HAP-1 (cell line): ENCODE results near the gene IL36RN.

Experiments used
- DNase-seq, 2 experiments: peaks; one replicate each; pipeline ENCODE4 v3.0.0-alpha.2; 2016 to 2020; ENCODE audit warnings: low spot score in 2 of 2
- H3K27me3 ChIP-seq: fragments of 250-450 bp; sonication (Bioruptor Pico); 2 replicates; pipeline ENCODE4 v1.5.1; 2020; ENCODE audit warnings: low read depth, mild to moderate bottlenecking, moderate library complexity
- H3K36me3 ChIP-seq: fragments of 250-450 bp; sonication (Bioruptor Pico); replicated peaks from 2 replicates; pipeline ENCODE4 v1.5.1; 2020; ENCODE audit warnings: mild to moderate bottlenecking
- H3K4me1 ChIP-seq: fragments of 250-450 bp; sonication (Bioruptor Pico); 2 replicates; pipeline ENCODE4 v1.5.1; 2020; ENCODE audit warnings: mild to moderate bottlenecking
- H3K4me3 ChIP-seq: fragments of 250-450 bp; sonication (Bioruptor Pico); 2 replicates; pipeline ENCODE4 v1.5.1; 2020; ENCODE audit warnings: mild to moderate bottlenecking, moderate library complexity
- H3K9me3 ChIP-seq: fragments of 250-450 bp; sonication (Bioruptor Pico); 2 replicates; pipeline ENCODE4 v1.5.1; 2020; ENCODE audit warnings: mild to moderate bottlenecking, moderate library complexity
- in situ Hi-C: fragments of 300-500 bp; cut with MboI; formaldehyde crosslinking; loops from 3 replicates; pipeline ENCODE4 v1.14.3; 2020; ENCODE audit warnings: low sequenced_read_pairs, inconsistent platforms, mixed read lengths

The IL36RN gene

GRCh38 chr2:113058998-113059960 is at the start of gene IL36RN:
Gene IL36RN, plus strand, starts transcription at chr2:113059198. Its CDS starts 241 bp downstream, at chr2:113059439.
- Histone ChIP-seq H3K9me3 (no peaks in the 10 kb centered on the region; the same call in 1 of the 2 replicates), H3K4me1 (no peaks in the 10 kb centered on the region), H3K36me3 (no peaks in the 10 kb centered on the region), H3K4me3 (no peak within 1 kb of the TSS), H3K27me3 (no peaks in the 10 kb centered on the region)
- no peak for DNase-seq
- in situ Hi-C loops, result no loop called here

DNA sequence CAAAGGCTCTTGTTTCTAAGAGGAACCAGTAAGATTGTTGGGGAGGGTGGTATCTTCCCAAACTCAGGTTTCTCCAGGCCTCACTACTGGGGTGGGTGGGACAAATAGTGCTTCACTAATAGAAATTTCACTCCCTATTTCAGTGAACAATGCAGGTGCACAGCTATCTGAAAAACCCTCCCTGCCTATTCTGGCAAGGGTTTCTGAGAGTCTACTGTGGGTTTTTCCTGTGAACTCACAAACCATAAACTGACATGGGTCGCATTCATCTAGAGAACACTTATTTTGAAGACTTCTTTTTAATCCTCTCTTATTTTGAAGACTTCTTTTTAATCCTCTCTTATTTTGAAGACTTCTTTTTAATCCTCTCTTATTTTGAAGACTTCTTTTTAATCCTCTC is 49.4 kb upstream of the IL36RN start:
- in situ Hi-C loops, result no loop called here
- Histone ChIP-seq H3K9me3 (no peaks in the 10 kb centered on the region), H3K4me3 (no peak overlapping the region), H3K36me3 (no peaks in the 10 kb centered on the region), H3K4me1 (no peaks in the 10 kb centered on the region), H3K27me3 (no peaks in the 10 kb centered on the region)
- DNase-seq, result no peak

DNA sequence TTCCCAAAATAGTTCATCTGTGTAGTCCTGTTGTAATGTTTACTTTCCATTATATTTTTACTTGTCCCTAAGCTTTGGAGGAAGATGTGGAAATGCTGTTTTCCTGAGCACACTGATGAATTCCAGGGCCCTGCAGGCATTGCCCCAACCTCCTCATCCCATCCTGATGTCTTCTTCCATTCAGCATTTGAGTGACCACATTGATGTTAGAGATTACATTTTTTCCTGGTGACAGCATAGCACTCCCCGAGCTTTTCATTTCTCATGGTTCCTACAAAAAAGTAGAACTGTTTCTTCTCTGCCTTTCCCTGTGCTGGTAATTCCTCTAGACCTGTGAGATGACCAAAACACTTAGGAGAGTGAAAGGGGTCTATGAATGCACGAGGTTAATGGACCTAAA is 48.9 kb upstream of the IL36RN start:
- Histone ChIP-seq H3K4me3 (no peak overlapping the region), H3K27me3 (no peaks in the 10 kb centered on the region), H3K36me3 (no peaks in the 10 kb centered on the region), H3K4me1 (no peaks in the 10 kb centered on the region), H3K9me3 (no peaks in the 10 kb centered on the region)
- in situ Hi-C loops, result no loop called here
- DNase-seq, result no peak

DNA sequence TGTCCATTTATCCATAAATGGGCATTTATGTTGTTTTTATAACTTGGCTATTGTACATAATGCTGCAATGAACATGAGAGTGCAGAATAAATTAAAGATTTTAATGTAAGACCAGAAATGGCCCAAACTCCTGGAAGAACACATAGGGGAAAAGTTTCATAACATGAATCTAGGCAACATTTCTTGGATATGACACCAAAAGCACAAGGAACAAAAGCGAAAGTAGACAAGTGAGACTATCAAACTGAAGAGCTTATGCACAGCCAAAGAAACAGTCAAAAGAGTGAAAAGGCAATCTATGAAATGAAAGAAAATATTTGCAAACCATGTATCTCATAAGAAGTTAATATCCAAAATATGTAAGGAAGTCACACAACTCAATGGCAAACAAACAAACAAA is 47.9 kb upstream of the IL36RN start:
- Histone ChIP-seq H3K4me1 (no peaks in the 10 kb centered on the region), H3K27me3 (no peaks in the 10 kb centered on the region), H3K4me3 (no peak overlapping the region), H3K36me3 (no peaks in the 10 kb centered on the region), H3K9me3 (no peaks in the 10 kb centered on the region)
- in situ Hi-C loops, result no loop called here
- no peak for DNase-seq

DNA sequence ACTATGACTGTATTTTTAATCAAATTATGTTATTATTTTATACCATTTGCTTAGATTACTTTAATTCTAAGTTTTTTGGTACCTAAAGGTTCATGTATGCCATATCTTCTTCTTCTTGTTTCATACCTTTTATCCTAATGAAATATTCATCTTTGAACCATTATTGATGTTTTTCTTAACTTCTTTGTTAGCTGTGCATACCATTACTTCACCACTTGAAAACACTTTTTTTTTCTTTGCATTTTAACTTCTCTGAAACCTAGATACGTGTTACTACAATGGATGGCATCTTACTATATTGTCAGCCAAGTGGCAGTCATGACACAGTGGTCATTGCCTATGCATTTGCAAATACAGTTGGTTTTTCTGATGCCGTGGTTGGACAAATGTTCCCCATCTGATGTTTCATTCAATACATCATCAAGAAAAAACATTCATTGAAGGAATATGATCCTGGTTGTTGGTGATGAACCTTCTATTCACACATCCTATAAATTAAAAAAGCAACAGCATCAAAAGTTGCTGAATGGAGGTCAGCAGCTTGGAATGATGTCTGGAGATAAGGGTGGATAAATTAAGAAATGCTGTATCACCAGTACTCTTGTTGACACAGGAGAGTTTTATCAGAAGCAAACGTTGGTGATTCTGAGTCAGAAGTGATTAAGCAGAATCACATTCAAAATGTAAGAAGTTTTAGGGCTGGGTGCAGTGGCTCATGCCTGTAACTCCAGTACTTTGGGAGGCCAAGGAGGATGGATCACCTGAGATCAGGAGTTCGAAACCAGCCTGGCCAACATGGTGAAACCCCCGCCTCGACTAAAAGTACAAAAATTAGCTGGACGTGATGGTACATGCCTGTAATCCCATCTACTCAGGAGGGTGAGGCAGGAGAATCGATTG is 46.3 kb upstream of the IL36RN start:
- Histone ChIP-seq H3K9me3 (no peaks in the 10 kb centered on the region), H3K36me3 (no peaks in the 10 kb centered on the region), H3K4me1 (no peaks in the 10 kb centered on the region), H3K27me3 (no peaks in the 10 kb centered on the region), H3K4me3 (no peak overlapping the region)
- in situ Hi-C loops, result no loop called here
- no peak for DNase-seq

GRCh38 chr2:113013336-113013661 is 45.7 kb upstream of the IL36RN start:
- H3K27me3 ChIP-seq, result no peaks in the 10 kb centered on the region
- H3K4me1 ChIP-seq, result no peaks in the 10 kb centered on the region
- no peaks in the 10 kb centered on the region for H3K36me3 ChIP-seq
- no peak overlapping the region for H3K4me3 ChIP-seq
- no peak for DNase-seq
- no peaks in the 10 kb centered on the region for H3K9me3 ChIP-seq
- in situ Hi-C loops, result no loop called here

DNA sequence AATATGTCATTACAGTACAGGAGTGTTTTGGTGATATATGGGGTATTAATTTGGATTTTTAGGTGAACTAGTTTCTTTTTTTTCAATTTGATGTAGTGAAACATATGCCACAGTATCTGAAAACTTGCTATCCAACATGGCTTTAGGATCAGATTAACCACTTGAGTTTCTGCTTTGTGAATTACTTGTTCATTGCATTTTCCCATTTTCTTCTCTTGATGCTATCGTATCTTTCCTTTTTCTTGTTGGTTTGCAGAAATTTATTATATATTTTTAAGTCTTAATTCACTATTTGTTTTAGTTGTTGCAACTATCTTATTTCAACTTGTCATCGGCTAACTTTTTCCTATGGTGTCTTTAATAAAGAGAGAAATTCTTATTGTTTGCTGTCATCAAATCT is 44.9 kb upstream of the IL36RN start:
- in situ Hi-C loops, result no loop called here
- H3K27me3 ChIP-seq, result no peaks in the 10 kb centered on the region
- no peak for DNase-seq
- no peaks in the 10 kb centered on the region for H3K4me1 ChIP-seq
- H3K4me3 ChIP-seq, result no peak overlapping the region
- no peaks in the 10 kb centered on the region for H3K9me3 ChIP-seq
- H3K36me3 ChIP-seq, result no peaks in the 10 kb centered on the region

DNA sequence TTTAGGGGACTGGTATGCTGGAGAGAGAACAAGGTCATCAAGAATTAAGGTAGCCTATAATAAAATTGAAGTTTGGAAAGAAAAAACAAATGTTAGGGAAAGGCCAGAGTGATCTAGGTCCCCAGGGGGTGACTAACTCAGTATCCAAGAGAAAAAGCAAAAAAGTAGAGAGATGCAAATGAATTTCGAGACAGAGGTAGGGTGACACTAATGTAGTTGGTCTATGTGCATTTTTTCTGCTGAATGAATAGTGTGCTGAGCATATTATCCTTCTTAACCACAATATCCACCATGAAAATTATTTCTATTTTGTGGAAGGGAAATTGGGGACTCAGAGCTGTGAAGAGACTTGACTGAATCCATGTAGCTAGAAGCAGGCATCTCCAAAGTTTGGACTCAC is 44.0 kb upstream of the IL36RN start:
- Histone ChIP-seq H3K9me3 (no peaks in the 10 kb centered on the region), H3K27me3 (no peaks in the 10 kb centered on the region), H3K4me1 (no peaks in the 10 kb centered on the region), H3K36me3 (no peaks in the 10 kb centered on the region), H3K4me3 (no peak overlapping the region)
- DNase-seq, result no peak
- in situ Hi-C loops, result no loop called here

DNA sequence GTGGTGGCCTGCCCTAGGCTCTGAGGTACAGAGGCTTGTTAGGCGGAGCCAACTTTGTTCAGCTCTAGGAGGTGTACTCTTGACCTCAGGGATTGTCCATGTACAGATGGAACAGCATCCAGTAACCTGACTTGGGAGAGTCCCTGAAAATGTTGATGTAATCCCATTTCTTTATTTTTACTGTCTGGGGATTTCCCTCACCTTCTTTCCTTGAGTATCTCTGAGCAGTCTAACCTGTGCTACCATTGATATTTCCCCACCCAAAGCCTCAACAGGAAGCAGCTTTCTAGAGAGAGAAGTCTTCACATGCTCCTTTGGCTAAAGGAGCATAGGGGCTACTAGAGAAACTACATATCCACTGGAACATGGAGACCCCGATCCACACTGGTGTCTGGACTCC is 43.3 kb upstream of the IL36RN start:
- in situ Hi-C loops, result no loop called here
- no peak for DNase-seq
- H3K9me3 ChIP-seq, result no peaks in the 10 kb centered on the region
- no peaks in the 10 kb centered on the region for H3K4me1 ChIP-seq
- H3K27me3 ChIP-seq, result no peaks in the 10 kb centered on the region
- no peaks in the 10 kb centered on the region for H3K36me3 ChIP-seq
- H3K4me3 ChIP-seq, result no peak overlapping the region

GRCh38 chr2:113018509-113018908 is 40.5 kb upstream of the IL36RN start:
- no peak for DNase-seq
- H3K36me3 ChIP-seq, result no peaks in the 10 kb centered on the region
- H3K27me3 ChIP-seq, result peaks cover 7% of the 10 kb centered on the region; the same call in 1 of the 2 replicates
- H3K4me3 ChIP-seq, result no peak overlapping the region
- no peaks in the 10 kb centered on the region for H3K9me3 ChIP-seq
- in situ Hi-C loops, result no loop called here
- H3K4me1 ChIP-seq, result no peaks in the 10 kb centered on the region

GRCh38 chr2:113021312-113021711 is 37.7 kb upstream of the IL36RN start:
- H3K36me3 ChIP-seq, result no peaks in the 10 kb centered on the region
- H3K4me1 ChIP-seq, result no peaks in the 10 kb centered on the region
- H3K27me3 ChIP-seq, result peaks cover 7% of the 10 kb centered on the region; the same call in 1 of the 2 replicates
- no peak overlapping the region for H3K4me3 ChIP-seq
- no peak for DNase-seq
- no peaks in the 10 kb centered on the region for H3K9me3 ChIP-seq
- in situ Hi-C loops, result no loop called here

DNA sequence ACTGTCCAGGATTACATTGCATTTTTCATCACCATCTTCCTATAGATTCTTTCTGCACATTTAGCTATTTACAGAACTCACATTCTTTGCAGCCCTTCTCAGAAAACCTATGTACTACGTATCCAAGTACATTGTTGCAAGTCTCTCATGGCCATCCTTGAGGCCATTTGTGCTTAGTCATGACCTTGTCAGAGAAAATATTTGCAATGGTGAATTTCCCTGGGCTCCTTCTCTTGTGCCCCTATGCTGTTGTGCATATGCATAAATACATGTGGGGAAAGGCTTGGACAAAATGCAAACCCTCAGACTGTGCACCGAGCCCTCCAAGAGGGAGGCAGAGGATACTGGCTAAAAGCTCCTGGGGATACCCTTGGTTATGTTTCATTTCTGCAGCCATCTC is 34.2 kb upstream of the IL36RN start:
- in situ Hi-C loops, result no loop called here
- no peak overlapping the region for H3K4me3 ChIP-seq
- H3K27me3 ChIP-seq, result peaks cover 7% of the 10 kb centered on the region; the same call in 1 of the 2 replicates
- no peaks in the 10 kb centered on the region for H3K36me3 ChIP-seq
- no peaks in the 10 kb centered on the region for H3K9me3 ChIP-seq
- no peak for DNase-seq
- H3K4me1 ChIP-seq, result no peaks in the 10 kb centered on the region

- in situ Hi-C loops, result no loop called here
- H3K9me3 ChIP-seq, result no peaks in the 10 kb centered on the region
- no peaks in the 10 kb centered on the region for H3K36me3 ChIP-seq
- no peaks in the 10 kb centered on the region for H3K4me1 ChIP-seq
- no peak overlapping the region for H3K4me3 ChIP-seq
- peaks cover 7% of the 10 kb centered on the region; the same call in 1 of the 2 replicates for H3K27me3 ChIP-seq
- no peak for DNase-seq
Observed at GRCh38 chr2:113025737-113026136, 33.3 kb upstream of the IL36RN start.

GRCh38 chr2:113027691-113028090 is 31.3 kb upstream of the IL36RN start:
- peaks cover 3% of the 10 kb centered on the region; the same call in 1 of the 2 replicates for H3K27me3 ChIP-seq
- H3K36me3 ChIP-seq, result no peaks in the 10 kb centered on the region
- in situ Hi-C loops, result no loop called here
- no peaks in the 10 kb centered on the region for H3K9me3 ChIP-seq
- H3K4me3 ChIP-seq, result no peak overlapping the region
- DNase-seq, result no peak
- H3K4me1 ChIP-seq, result no peaks in the 10 kb centered on the region
